LNCaP clone FGC (cell line): Measurements from ENCODE around the gene RSRC1.
"Not testable (repeated sequence)": the region's sequence is repeated elsewhere in the genome, so short reads cannot be mapped to it uniquely, and the experiment has no call there.

Source experiments
- DNase-seq: peaks from one replicate; pipeline ENCODE4 v3.0.0-alpha.2; 2011; ENCODE audit warnings: low read depth
- H3K4me3 ChIP-seq: 2 replicates; pipeline ENCODE4 v1.5.1; 2011; ENCODE audit warnings: mild to moderate bottlenecking, low read depth, low read length, control low read depth
- CTCF ChIP-seq: IDR thresholded peaks from 2 replicates; pipeline ENCODE4 v1.5.1; 2012; ENCODE audit warnings: mild to moderate bottlenecking; ENCODE audit not compliant: control insufficient read depth, insufficient read depth; ENCODE audit errors: extremely low read depth

RSRC1 gene

DNA sequence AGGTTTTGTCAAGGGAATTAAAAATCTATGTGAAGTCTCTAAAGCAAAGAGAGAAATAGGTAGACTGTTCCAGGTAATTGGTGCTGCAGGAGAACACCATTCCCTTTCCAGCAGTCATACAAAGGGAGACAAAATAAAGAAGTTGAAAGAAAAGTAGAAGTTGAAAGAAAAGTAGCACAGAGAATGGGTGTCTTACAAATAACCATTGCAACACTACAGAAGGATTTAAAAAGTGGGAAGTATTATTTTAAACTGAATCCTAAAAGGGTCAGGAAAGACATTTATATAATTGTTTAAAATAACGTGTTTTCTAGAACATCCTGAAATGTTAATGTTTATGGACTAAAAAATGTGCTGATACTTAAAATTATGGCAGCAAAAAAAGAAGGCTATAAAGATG lies 223.8 kb downstream of the RSRC1 start:
- DNase-seq, result no peak
- TF ChIP-seq CTCF, result no peak

DNA sequence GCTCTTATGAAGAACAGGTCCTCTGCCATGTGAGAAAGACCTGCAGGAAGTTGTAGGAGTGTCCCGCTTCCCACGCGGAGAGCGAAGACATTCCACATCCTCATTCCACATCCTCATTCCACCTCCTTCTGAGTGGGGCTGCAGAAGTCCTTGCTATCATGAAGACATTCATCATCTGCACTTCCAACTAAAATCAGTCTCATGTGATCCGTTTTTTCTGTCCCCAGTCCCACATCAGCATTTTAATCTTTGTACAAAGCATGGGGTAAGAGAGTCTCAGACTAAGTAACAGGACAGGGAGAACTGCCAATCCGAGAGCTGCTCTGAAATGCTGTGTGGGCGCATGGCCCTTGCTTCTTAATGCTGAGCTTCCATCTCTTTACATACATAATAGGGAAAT lies 227.2 kb downstream of the RSRC1 start:
- DNase-seq, result no peak
- TF ChIP-seq CTCF, result no peak
- H3K4me3 ChIP-seq, result no peak overlapping the region

More for the DNA sequence above, 223.8 kb downstream of the RSRC1 start:
- no peak overlapping the region for H3K4me3 ChIP-seq

DNA sequence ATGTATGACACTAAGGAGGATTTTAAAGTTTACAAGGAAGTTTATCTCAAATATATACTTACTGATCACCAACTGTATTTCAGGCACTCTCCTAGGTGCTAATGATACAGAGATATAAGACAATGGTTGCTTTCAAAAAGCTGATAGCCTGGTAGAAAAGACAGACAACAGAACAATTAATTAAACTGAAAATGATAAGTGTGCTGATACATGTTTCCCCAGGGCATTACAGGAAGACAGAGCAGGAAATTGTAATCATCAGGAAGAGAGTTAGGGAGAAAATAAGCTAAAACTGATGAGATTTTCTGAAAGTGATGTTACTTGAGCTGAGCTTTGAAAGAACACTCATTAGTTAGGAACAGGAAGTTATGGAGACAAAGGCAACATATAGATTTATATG lies 229.7 kb downstream of the RSRC1 start:
- DNase-seq, result no peak
- no peak for TF ChIP-seq CTCF
- no peak overlapping the region for H3K4me3 ChIP-seq

DNA sequence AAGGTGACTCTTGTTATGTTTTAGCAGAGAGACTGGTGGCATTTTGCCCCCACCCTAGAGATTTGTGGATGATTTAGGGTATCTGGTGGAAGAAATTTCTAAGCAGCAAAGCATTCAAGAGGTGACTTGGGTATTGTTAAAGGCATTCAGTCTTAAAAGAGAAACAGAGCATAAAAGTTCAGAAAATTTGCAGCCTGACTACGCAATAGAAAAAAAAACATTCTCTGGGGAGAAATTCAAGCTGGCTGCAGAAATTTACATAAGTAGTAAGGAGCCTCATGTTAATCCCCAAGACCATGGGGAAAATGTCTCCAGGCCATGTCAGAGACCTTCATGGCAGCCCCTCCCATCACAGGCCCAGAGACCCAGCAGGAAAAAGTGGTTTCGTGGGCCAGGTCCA lies 231.1 kb downstream of the RSRC1 start:
- DNase-seq, H3K4me3 ChIP-seq: not testable (repeated sequence)

DNA sequence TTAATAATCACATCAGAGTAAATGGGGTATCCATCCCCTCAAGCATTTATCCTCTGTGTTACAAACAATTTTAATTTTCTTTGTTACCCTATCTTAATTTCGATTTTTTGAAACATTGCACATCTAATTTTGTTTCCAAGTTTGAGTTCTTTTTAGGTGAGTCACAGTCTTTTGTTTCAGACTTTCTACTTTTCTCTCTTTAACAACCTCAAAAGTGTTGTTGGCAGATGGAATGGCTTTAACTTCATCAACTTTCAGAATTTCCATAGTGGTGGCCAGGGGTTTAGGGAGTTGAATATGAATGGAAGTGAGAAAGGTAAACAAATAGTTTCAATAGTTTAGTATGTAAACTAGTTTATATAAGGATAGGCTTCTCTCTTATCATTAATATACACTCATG lies 238.1 kb downstream of the RSRC1 start:
- DNase-seq, result no peak
- no peak for TF ChIP-seq CTCF
- no peak overlapping the region for H3K4me3 ChIP-seq

GRCh38 chr3:158350971-158351370 lies 241.1 kb downstream of the RSRC1 start:
- no peak for DNase-seq
- no peak for TF ChIP-seq CTCF
- H3K4me3 ChIP-seq, result no peak overlapping the region

- TF ChIP-seq CTCF, result no peak
- no peak for DNase-seq
- H3K4me3 ChIP-seq, result no peak overlapping the region
These were observed 242.7 kb downstream of the RSRC1 start for GRCh38 chr3:158352551-158352950.

DNA sequence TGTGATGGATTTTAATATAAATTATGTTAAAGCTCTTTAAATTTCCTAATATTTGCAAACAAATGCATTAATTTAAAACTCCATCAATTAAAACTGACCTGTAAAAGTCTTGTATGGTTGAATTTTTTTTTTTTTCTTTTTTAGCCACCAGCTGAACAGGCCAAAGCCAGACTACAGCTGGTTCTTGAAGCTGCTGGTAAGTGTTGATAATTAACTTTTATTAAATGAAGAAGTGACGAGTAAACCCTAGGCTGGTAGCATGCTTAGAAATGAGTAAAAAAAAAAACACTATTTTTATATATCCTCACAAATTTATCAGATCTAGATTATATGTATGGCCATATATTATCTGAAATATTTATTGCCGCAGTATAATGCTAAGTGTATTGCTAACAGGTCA lies 244.8 kb downstream of the RSRC1 start:
- H3K4me3 ChIP-seq, result no peak overlapping the region
- TF ChIP-seq CTCF, result no peak
- no peak for DNase-seq
